ENCODE results near the gene BARX2. TPM values are rescaled to one million over a fixed set of nuclear protein-coding genes. Genes with fewer than 3 reads are reported as not detected.

BARX2 gene
- total RNA-seq, 4 donors from 2014 or later = 1.00 to 9.2 (median 6.3) TPM

- H3K36me3 ChIP-seq = no peaks in the 10 kb centered on the region
- H3K27ac ChIP-seq = peak overlapping the region in 3 of 4 donors; percentile 72 to 88 (median 79)
- peaks cover 5 to 39% (median 31%) of the 10 kb centered on the region in 4 donors for H3K4me1 ChIP-seq
- 6 to 20% methylated on average over 8 to 57 of the region's 57 CpGs for WGBS, 2 donors (ENCODE audit: low coverage in 1 of 2)
- intact Hi-C loops (cut with DNase I; ENCODE audit: low total_unique reads) = no loop called here
- peak; percentile 14 for DNase-seq
- peaks cover 87% of the 10 kb centered on the region for H3K27me3 ChIP-seq
- no peaks in the 10 kb centered on the region for H3K9me3 ChIP-seq
- in situ Hi-C loops (cut with MboI; ENCODE audit: low pct_ligation_motif_present in 1 of 4, low pct_unique_long_range_greater_than_20kb in 1 of 4, low sequenced_read_pairs in 3 of 4) = loop anchor here in 3 of 4 donors (25.0 kb wide), 2 partner anchors 338 to 363 kb away; no protein-coding TSS in a partner anchor
- no peak for TF ChIP-seq EP300 (IDR thresholded peaks at IDR 0.05; ENCODE audit: low read depth)
- TF ChIP-seq CTCF (IDR thresholded peaks at IDR 0.05) = no peak
- no peak for TF ChIP-seq POLR2AphosphoS5 (IDR thresholded peaks at IDR 0.05)
- no peak for TF ChIP-seq POLR2A (IDR thresholded peaks at IDR 0.05)
- peak overlapping the region; percentile 2 to 61 (median 48) for H3K4me3 ChIP-seq
Observed at GRCh38 chr11:129374081-129374992, 1.3 kb upstream of the BARX2 start.

- H3K27me3 ChIP-seq = peaks cover 92% of the 10 kb centered on the region
- H3K27ac ChIP-seq = peak overlapping the region; percentile 72 to 88 (median 80)
- in situ Hi-C loops (cut with MboI; ENCODE audit: low pct_ligation_motif_present in 1 of 4, low pct_unique_long_range_greater_than_20kb in 1 of 4, low sequenced_read_pairs in 3 of 4) (loop anchor here in 3 of 4 donors (25.0 kb wide), 3 partner anchors 312 to 362 kb away; no protein-coding TSS in a partner anchor), intact Hi-C loops (cut with DNase I; ENCODE audit: low total_unique reads) (no loop called here)
- peak; percentile 71 for DNase-seq
- H3K4me1 ChIP-seq = peaks cover 5 to 38% (median 31%) of the 10 kb centered on the region in 4 donors
- TF ChIP-seq EP300 (IDR thresholded peaks at IDR 0.05; ENCODE audit: low read depth) (no peak), POLR2A (IDR thresholded peaks at IDR 0.05) (peak; percentile 53), POLR2AphosphoS5 (IDR thresholded peaks at IDR 0.05) (peak in 2 of 3 donors; percentile 9 to 41), CTCF (IDR thresholded peaks at IDR 0.05) (no peak)
- peak overlapping the region; percentile 16 to 61 (median 48) for H3K4me3 ChIP-seq
- no peaks in the 10 kb centered on the region for H3K9me3 ChIP-seq
- H3K36me3 ChIP-seq = no peaks in the 10 kb centered on the region
- WGBS, 2 donors (ENCODE audit: low coverage in 1 of 2) = 10 to 16% methylated on average over 12 to 48 of the region's 66 CpGs
Observed at GRCh38 chr11:129374993-129375750, 476 bp upstream of the BARX2 start.

- no peak for TF ChIP-seq POLR2AphosphoS5 (IDR thresholded peaks at IDR 0.05)
- Histone ChIP-seq H3K4me3 (peak overlapping the region in 1 of 4 donors; percentile 61), H3K9me3 (no peaks in the 10 kb centered on the region), H3K36me3 (no peaks in the 10 kb centered on the region), H3K4me1 (peaks cover 5 to 38% (median 31%) of the 10 kb centered on the region in 4 donors), H3K27ac (peak overlapping the region; percentile 58 to 88 (median 77)), H3K27me3 (peaks cover 83% of the 10 kb centered on the region)
- 52 to 60% methylated on average over 10 to 12 of the region's 12 CpGs for WGBS, 2 donors (ENCODE audit: low coverage in 1 of 2)
- intact Hi-C loops (cut with DNase I; ENCODE audit: low total_unique reads) = no loop called here
- DNase-seq = no peak
- in situ Hi-C loops (cut with MboI; ENCODE audit: low pct_ligation_motif_present in 1 of 4, low pct_unique_long_range_greater_than_20kb in 1 of 4, low sequenced_read_pairs in 3 of 4) = loop anchor here in 1 of 4 donors (25.0 kb wide), 1 partner anchor 311 kb away; no protein-coding TSS in a partner anchor
Observed at GRCh38 chr11:129376658-129377341, 1.2 kb downstream of the BARX2 start.

GRCh38 chr11:129377739-129378138 is 2.1 kb downstream of the BARX2 start:
- 63 to 68% methylated on average over 7 of the region's 7 CpGs for WGBS, 2 donors (ENCODE audit: low coverage in 1 of 2)
- DNase-seq = no peak
- in situ Hi-C loops (cut with MboI; ENCODE audit: low pct_ligation_motif_present in 1 of 4, low pct_unique_long_range_greater_than_20kb in 1 of 4, low sequenced_read_pairs in 3 of 4) = loop anchor here in 1 of 4 donors (25.0 kb wide), 1 partner anchor 310 kb away; no protein-coding TSS in a partner anchor
- TF ChIP-seq EP300 (IDR thresholded peaks at IDR 0.05; ENCODE audit: low read depth) (no peak), CTCF (IDR thresholded peaks at IDR 0.05) (no peak), POLR2AphosphoS5 (IDR thresholded peaks at IDR 0.05) (peak in 2 of 3 donors; percentile 62 to 75), POLR2A (IDR thresholded peaks at IDR 0.05) (peak; percentile 40)
- intact Hi-C loops (cut with DNase I; ENCODE audit: low total_unique reads) = no loop called here
- Histone ChIP-seq H3K4me1 (peaks cover 5 to 35% (median 30%) of the 10 kb centered on the region in 4 donors), H3K27me3 (peaks cover 74% of the 10 kb centered on the region), H3K4me3 (no peak overlapping the region), H3K36me3 (no peaks in the 10 kb centered on the region), H3K27ac (peak overlapping the region in 2 of 4 donors; percentile 10 to 88), H3K9me3 (no peaks in the 10 kb centered on the region)
